GM18505 (cell line): ENCODE measurements around the gene PIK3R3.

Experiments used
- ATAC-seq: cut with Tn5 transposase; IDR thresholded peaks from one replicate; pipeline ENCODE4 v1.9.1; 2021; ENCODE audit not compliant: unreplicated experiment
- POLR2A ChIP-seq: IDR thresholded peaks from 4 replicates; pipeline ENCODE4 v1.6.1; 2011; ENCODE audit warnings: borderline replicate concordance; ENCODE audit not compliant: insufficient read depth, insufficient read length; ENCODE audit errors: extremely low read depth

The PIK3R3 gene

GRCh38 chr1:46003315-46003714, 129.1 kb downstream of the PIK3R3 start:
- ATAC-seq: no peak
- TF ChIP-seq POLR2A: no peak

GRCh38 chr1:46002551-46003150, 129.8 kb downstream of the PIK3R3 start:
- no peak for TF ChIP-seq POLR2A
- ATAC-seq: no peak

- no peak for ATAC-seq
- TF ChIP-seq POLR2A: no peak
Observed at GRCh38 chr1:46001081-46001785, 131.2 kb downstream of the PIK3R3 start.

GRCh38 chr1:45999507-45999906, 132.9 kb downstream of the PIK3R3 start:
- TF ChIP-seq POLR2A: no peak
- no peak for ATAC-seq

GRCh38 chr1:45998020-45998617, 134.3 kb downstream of the PIK3R3 start:
- no peak for TF ChIP-seq POLR2A
- ATAC-seq: no peak

GRCh38 chr1:45995298-45995697, 137.1 kb downstream of the PIK3R3 start:
- no peak for ATAC-seq

GRCh38 chr1:45994423-45994822, 138.0 kb downstream of the PIK3R3 start:
- no peak for ATAC-seq
- TF ChIP-seq POLR2A: no peak

More at GRCh38 chr1:45995298-45995697, 137.1 kb downstream of the PIK3R3 start:
- no peak for TF ChIP-seq POLR2A
